WTC11 (cell line): ENCODE measurements around the gene CLOCK. TPM values are rescaled to one million over a fixed set of nuclear protein-coding genes. Genes with fewer than 3 reads are reported as not detected.

Experiments
- ATAC-seq: fragments of 200-7000 bp; cut with Tn5 transposase; 2 replicates; pipeline ENCODE4 v1.10.0; 2021; ENCODE audit warnings: mild to moderate bottlenecking, moderate library complexity
- CTCF ChIA-PET: fragments of 300-600 bp; sonication (Branson Sonifier 250); formaldehyde crosslinking; loops from one replicate; lab custom pipeline; 2021; ENCODE audit warnings: antibody characterized with exemption; lab: Charles Lee
- POLR2A ChIA-PET: fragments of 350-600 bp; sonication (Branson Sonifier 250); formaldehyde crosslinking; loops from one replicate; lab custom pipeline; 2021; ENCODE audit warnings: antibody characterized with exemption; lab: Charles Lee
- DNase-seq: peaks from one replicate; pipeline ENCODE4 v3.0.0; 2021; ENCODE audit warnings: low spot score
- H3K27ac Mint-ChIP-seq: 2 replicates; pipeline ENCODE4 v1.8.0; 2021; ENCODE audit warnings: mixed read lengths
- H3K27me3 Mint-ChIP-seq: 2 replicates; pipeline ENCODE4 v1.8.0; 2021; ENCODE audit warnings: low read depth, mild to moderate bottlenecking, moderate library complexity, mixed read lengths
- H3K36me3 Mint-ChIP-seq: 2 replicates; pipeline ENCODE4 v1.8.0; 2021; ENCODE audit warnings: mixed read lengths
- H3K4me1 Mint-ChIP-seq: 2 replicates; pipeline ENCODE4 v1.8.0; 2022; ENCODE audit warnings: mixed read lengths
- H3K4me3 Mint-ChIP-seq: 2 replicates; pipeline ENCODE4 v1.8.0; 2021; ENCODE audit warnings: mild to moderate bottlenecking, moderate library complexity, mixed read lengths
- H3K9me3 Mint-ChIP-seq: 2 replicates; pipeline ENCODE4 v1.8.0; 2021; ENCODE audit warnings: mixed read lengths
- ATF1 ChIP-seq: sonication (generic); formaldehyde crosslinking; IDR thresholded peaks from 2 replicates; pipeline ENCODE4 v1.8.1; 2023; ENCODE audit warnings: mild to moderate bottlenecking, moderate library complexity, missing genetic modification reagents
- ATF6 ChIP-seq: sonication (generic); formaldehyde crosslinking; IDR thresholded peaks from 2 replicates; pipeline ENCODE4 v1.8.1; 2023; ENCODE audit warnings: mild to moderate bottlenecking, missing genetic modification reagents
- CREM ChIP-seq: sonication (generic); formaldehyde crosslinking; IDR thresholded peaks from 2 replicates; pipeline ENCODE4 v1.8.1; 2022; ENCODE audit warnings: mild to moderate bottlenecking, missing genetic modification reagents, moderate library complexity
- FOXJ3 ChIP-seq: sonication (generic); formaldehyde crosslinking; IDR thresholded peaks from 2 replicates; pipeline ENCODE4 v1.9.0; 2021; ENCODE audit warnings: missing genetic modification reagents, mild to moderate bottlenecking, borderline replicate concordance
- HMGA2 ChIP-seq: fragments of 250-450 bp; sonication (Bioruptor Pico); IDR thresholded peaks from 2 replicates; pipeline ENCODE4 v1.4.0; 2021; ENCODE audit warnings: mild to moderate bottlenecking, moderate library complexity
- NFYB ChIP-seq: sonication (generic); formaldehyde crosslinking; conservative IDR thresholded peaks from 2 replicates; pipeline ENCODE4 v1.8.0; 2022; ENCODE audit warnings: low read depth, missing genetic modification reagents
- NR3C1 ChIP-seq: sonication (generic); formaldehyde crosslinking; conservative IDR thresholded peaks from 2 replicates; pipeline ENCODE4 v1.8.1; 2023; ENCODE audit warnings: low read depth, mild to moderate bottlenecking, missing genetic modification reagents
- PRRX2 ChIP-seq: fragments of 250-450 bp; sonication (Bioruptor Pico); IDR thresholded peaks from 2 replicates; pipeline ENCODE4 v1.8.0; 2021; ENCODE audit warnings: mild to moderate bottlenecking
- RELA ChIP-seq: sonication (generic); formaldehyde crosslinking; IDR thresholded peaks from 2 replicates; pipeline ENCODE4 v1.8.1; 2022; ENCODE audit warnings: missing genetic modification reagents, mild to moderate bottlenecking, borderline replicate concordance
- SMAD3 ChIP-seq: sonication (generic); formaldehyde crosslinking; IDR thresholded peaks from 2 replicates; pipeline ENCODE4 v1.8.0; 2022; ENCODE audit warnings: missing genetic modification reagents, mild to moderate bottlenecking, borderline replicate concordance
- SMAD4 ChIP-seq: sonication (generic); formaldehyde crosslinking; IDR thresholded peaks from 2 replicates; pipeline ENCODE4 v1.8.0; 2022; ENCODE audit warnings: mild to moderate bottlenecking, missing genetic modification reagents
- ZBTB21 ChIP-seq: sonication (generic); formaldehyde crosslinking; IDR thresholded peaks from 2 replicates; pipeline ENCODE4 v1.8.1; 2023; ENCODE audit warnings: mild to moderate bottlenecking, missing genetic modification reagents, borderline replicate concordance
- ZMAT4 ChIP-seq: fragments of 250-450 bp; sonication (Bioruptor Pico); IDR thresholded peaks from 2 replicates; pipeline ENCODE4 v1.9.0; 2021; ENCODE audit warnings: mild to moderate bottlenecking
- ZNF232 ChIP-seq: sonication (generic); formaldehyde crosslinking; IDR thresholded peaks from 2 replicates; pipeline ENCODE4 v1.8.0; 2022; ENCODE audit warnings: mild to moderate bottlenecking, missing genetic modification reagents
- ZNF532 ChIP-seq: fragments of 250-450 bp; sonication (Bioruptor Pico); IDR thresholded peaks from 2 replicates; pipeline ENCODE4 v1.9.0; 2021; ENCODE audit warnings: mild to moderate bottlenecking, borderline replicate concordance
- total RNA-seq: library from RNA; stranded (reverse); gene quantifications from 3 replicates; pipeline ENCODE4 v1.2.3, GENCODE V29; 2021

Gene CLOCK
- total RNA-seq, 1 experiment from 2014 or later, result 18.6 TPM

- ChIA-PET POLR2A (no interaction called here), CTCF (no interaction called here)
- Mint-ChIP-seq H3K36me3 (peaks cover 25% of the 10 kb centered on the region), H3K4me3 (no peak overlapping the region), H3K9me3 (peaks cover 16% of the 10 kb centered on the region), H3K27ac (no peak overlapping the region), H3K27me3 (no peaks in the 10 kb centered on the region), H3K4me1 (peaks cover 34% of the 10 kb centered on the region)
- DNase-seq (no peak), ATAC-seq (no peak)
- no peak for TF ChIP-seq PRRX2 (CRISPR knock-in tag)
Observed at GRCh38 chr4:55538531-55538930, 8.2 kb downstream of the CLOCK start.

GRCh38 chr4:55534306-55534705 lies 12.4 kb downstream of the CLOCK start:
- CTCF ChIA-PET, result interaction anchor here (0.9 kb wide), 1 partner anchor 11 kb away, joined by 3 read pairs; no protein-coding TSS in a partner anchor
- H3K36me3 Mint-ChIP-seq, result peaks cover 29% of the 10 kb centered on the region

GRCh38 chr4:55530691-55531090 lies 16.0 kb downstream of the CLOCK start:
- DNase-seq (no peak), ATAC-seq (no peak)
- no peaks in the 10 kb centered on the region for H3K27me3 Mint-ChIP-seq
- ChIA-PET POLR2A (no interaction called here), CTCF (interaction anchor here (0.7 to 1.1 kb wide), 2 partner anchors 16 to 36 kb away, joined by 3 to 6 read pairs; partner anchors contain the start of gene CLOCK)
- no peak overlapping the region for H3K4me3 Mint-ChIP-seq
- H3K36me3 Mint-ChIP-seq, result peaks cover 19% of the 10 kb centered on the region
- no peak for TF ChIP-seq ZBTB21 (CRISPR knock-in tag)
- TF ChIP-seq HMGA2 (CRISPR knock-in tag), result no peak
- TF ChIP-seq ZNF532 (CRISPR knock-in tag), result no peak
- TF ChIP-seq CREM (CRISPR knock-in tag), result no peak
- no peak for TF ChIP-seq SMAD4 (CRISPR knock-in tag)
- no peak for TF ChIP-seq NFYB (CRISPR knock-in tag)
- TF ChIP-seq ZMAT4, result no peak
- no peak for TF ChIP-seq RELA (CRISPR knock-in tag)
- no peak for TF ChIP-seq ZNF232 (CRISPR knock-in tag)
- TF ChIP-seq NR3C1 (CRISPR knock-in tag), result no peak
- no peak for TF ChIP-seq FOXJ3
- no peak for TF ChIP-seq ATF1 (CRISPR knock-in tag)
- peaks cover 13% of the 10 kb centered on the region for H3K9me3 Mint-ChIP-seq
- H3K4me1 Mint-ChIP-seq, result peaks cover 47% of the 10 kb centered on the region
- no peak overlapping the region for H3K27ac Mint-ChIP-seq

More at GRCh38 chr4:55534306-55534705, 12.4 kb downstream of the CLOCK start:
- no peak for ATAC-seq
- H3K27me3 Mint-ChIP-seq, result no peaks in the 10 kb centered on the region
- H3K9me3 Mint-ChIP-seq, result peaks cover 21% of the 10 kb centered on the region
- TF ChIP-seq ATF6 (CRISPR knock-in tag) (no peak), SMAD3 (CRISPR knock-in tag) (no peak)
- H3K27ac Mint-ChIP-seq, result no peak overlapping the region
- POLR2A ChIA-PET, result no interaction called here
- peaks cover 36% of the 10 kb centered on the region for H3K4me1 Mint-ChIP-seq
- no peak overlapping the region for H3K4me3 Mint-ChIP-seq
- DNase-seq, result no peak
